ENCODE data around the gene MECR.

MECR gene

GRCh38 chr1:29230553-29231378 lies at the start of gene MECR:
Gene MECR, minus strand, starts transcription at chr1:29230934. Its CDS starts 28 bp downstream, at chr1:29230906.
- peak; percentile 92 to 95 (median 92) for DNase-seq (ENCODE audit: low read depth in 3 of 3)

- DNase-seq (ENCODE audit: low read depth in 3 of 3): no peak
Measured at GRCh38 chr1:29279951-29280391, 49.2 kb upstream of the MECR start.

GRCh38 chr1:29279406-29279805 lies 48.7 kb upstream of the MECR start:
- no peak for DNase-seq (ENCODE audit: low read depth in 3 of 3)

- no peak for DNase-seq (ENCODE audit: low read depth in 3 of 3)
Measured at GRCh38 chr1:29278124-29278523, 47.4 kb upstream of the MECR start.

- DNase-seq (ENCODE audit: low read depth in 3 of 3): no peak
Measured at GRCh38 chr1:29275435-29275834, 44.7 kb upstream of the MECR start.

- DNase-seq (ENCODE audit: low read depth in 3 of 3): no peak
Measured at GRCh38 chr1:29272147-29272907, 41.6 kb upstream of the MECR start.

- DNase-seq (ENCODE audit: low read depth in 3 of 3): no peak
Measured at GRCh38 chr1:29271724-29272123, 41.0 kb upstream of the MECR start.

- DNase-seq (ENCODE audit: low read depth in 3 of 3): no peak
Measured at GRCh38 chr1:29270929-29271521, 40.3 kb upstream of the MECR start.

GRCh38 chr1:29269382-29269781 lies 38.6 kb upstream of the MECR start:
- DNase-seq (ENCODE audit: low read depth in 3 of 3): no peak

GRCh38 chr1:29267321-29268070 lies 36.8 kb upstream of the MECR start:
- DNase-seq (ENCODE audit: low read depth in 3 of 3): no peak

- no peak for DNase-seq (ENCODE audit: low read depth in 3 of 3)
Measured at GRCh38 chr1:29266912-29267311, 36.2 kb upstream of the MECR start.

GRCh38 chr1:29264773-29265389 lies 34.1 kb upstream of the MECR start:
- DNase-seq (ENCODE audit: low read depth in 3 of 3): no peak

GRCh38 chr1:29260531-29260930 lies 29.8 kb upstream of the MECR start:
- DNase-seq (ENCODE audit: low read depth in 3 of 3): no peak

- peak in 1 of 3 experiments; percentile 42 for DNase-seq (ENCODE audit: low read depth in 3 of 3)
Measured at GRCh38 chr1:29259802-29260441, 29.2 kb upstream of the MECR start.

- DNase-seq (ENCODE audit: low read depth in 3 of 3): no peak
Measured at GRCh38 chr1:29258976-29259801, 28.5 kb upstream of the MECR start.

- no peak for DNase-seq (ENCODE audit: low read depth in 3 of 3)
Measured at GRCh38 chr1:29258189-29258975, 27.6 kb upstream of the MECR start.

- no peak for DNase-seq (ENCODE audit: low read depth in 3 of 3)
Measured at GRCh38 chr1:29256979-29257804, 26.5 kb upstream of the MECR start.

- no peak for DNase-seq (ENCODE audit: low read depth in 3 of 3)
Measured at GRCh38 chr1:29256394-29256793, 25.7 kb upstream of the MECR start.

Measured in stimulated activated CD4-positive, alpha-beta T cell treated with anti-CD3 and anti-CD28 coated beads, TNF-alpha, amount 100 ng/mL, for 24 hours (primary cell).